Kidney epithelial cell (primary cell): ENCODE measurements around the gene SLC9A7. TPM values are rescaled to one million over a fixed set of nuclear protein-coding genes. Genes with fewer than 3 reads are reported as not detected.
"Not testable (repeated sequence)": the region's sequence is repeated elsewhere in the genome, so short reads cannot be mapped to it uniquely, and the experiment has no call there.

Source experiments
- DNase-seq: peaks from one replicate; pipeline ENCODE4 v3.0.0-alpha.2; 2010; ENCODE audit warnings: low read depth
- H3K27me3 ChIP-seq: 2 replicates; pipeline ENCODE4 v1.6.0; 2011; ENCODE audit warnings: low read length; ENCODE audit not compliant: control insufficient read depth, insufficient read depth
- H3K36me3 ChIP-seq: 2 replicates; pipeline ENCODE4 v1.5.1; 2011; ENCODE audit warnings: low read length; ENCODE audit not compliant: control insufficient read depth, insufficient read depth
- H3K4me3 ChIP-seq: 2 replicates; pipeline ENCODE4 v1.5.1; 2011; ENCODE audit warnings: low read depth, mild to moderate bottlenecking, control low read depth, low read length
- total RNA-seq: library from RNA; depleted of rRNA; stranded (reverse); fragments of >200 nt; gene quantifications from 2 replicates; pipeline ENCODE4 v1.2.3, GENCODE V29; 2015
- TF ChIP-seq, protein P1 (sequence below): IDR thresholded peaks from 2 replicates; pipeline ENCODE4 v1.5.1; 2011; ENCODE audit warnings: mild to moderate bottlenecking, moderate library complexity, low read length, control low read depth, inconsistent platforms; ENCODE audit not compliant: insufficient read depth, poor library complexity, severe bottlenecking

Gene SLC9A7
- total RNA-seq, 1 donor from 2014 or later, result 9.8 TPM

DNA sequence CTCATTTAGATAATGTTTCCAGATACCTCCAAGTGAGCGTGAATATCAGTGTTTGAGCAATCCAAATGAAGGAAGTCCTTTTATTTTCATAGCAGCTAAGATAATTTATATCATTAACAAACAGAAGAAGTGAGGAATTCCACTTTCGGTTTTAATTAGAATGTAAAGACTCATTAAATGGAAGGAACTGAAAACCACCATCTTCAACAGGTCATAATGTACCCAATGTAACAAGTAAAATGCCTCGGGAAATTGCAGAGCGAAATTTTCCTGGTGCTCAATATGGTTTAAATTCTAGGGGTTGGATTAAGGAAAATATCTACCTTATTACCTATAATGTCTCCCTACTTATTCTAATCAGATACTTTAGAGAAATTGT, 33.9 kb upstream of the SLC9A7 start:
- Histone ChIP-seq H3K36me3 (no peaks in the 10 kb centered on the region), H3K4me3 (no peak overlapping the region), H3K27me3 (no peaks in the 10 kb centered on the region)
- TF ChIP-seq, protein P1, sequence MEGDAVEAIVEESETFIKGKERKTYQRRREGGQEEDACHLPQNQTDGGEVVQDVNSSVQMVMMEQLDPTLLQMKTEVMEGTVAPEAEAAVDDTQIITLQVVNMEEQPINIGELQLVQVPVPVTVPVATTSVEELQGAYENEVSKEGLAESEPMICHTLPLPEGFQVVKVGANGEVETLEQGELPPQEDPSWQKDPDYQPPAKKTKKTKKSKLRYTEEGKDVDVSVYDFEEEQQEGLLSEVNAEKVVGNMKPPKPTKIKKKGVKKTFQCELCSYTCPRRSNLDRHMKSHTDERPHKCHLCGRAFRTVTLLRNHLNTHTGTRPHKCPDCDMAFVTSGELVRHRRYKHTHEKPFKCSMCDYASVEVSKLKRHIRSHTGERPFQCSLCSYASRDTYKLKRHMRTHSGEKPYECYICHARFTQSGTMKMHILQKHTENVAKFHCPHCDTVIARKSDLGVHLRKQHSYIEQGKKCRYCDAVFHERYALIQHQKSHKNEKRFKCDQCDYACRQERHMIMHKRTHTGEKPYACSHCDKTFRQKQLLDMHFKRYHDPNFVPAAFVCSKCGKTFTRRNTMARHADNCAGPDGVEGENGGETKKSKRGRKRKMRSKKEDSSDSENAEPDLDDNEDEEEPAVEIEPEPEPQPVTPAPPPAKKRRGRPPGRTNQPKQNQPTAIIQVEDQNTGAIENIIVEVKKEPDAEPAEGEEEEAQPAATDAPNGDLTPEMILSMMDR, result no peak
- no peak for DNase-seq

DNA sequence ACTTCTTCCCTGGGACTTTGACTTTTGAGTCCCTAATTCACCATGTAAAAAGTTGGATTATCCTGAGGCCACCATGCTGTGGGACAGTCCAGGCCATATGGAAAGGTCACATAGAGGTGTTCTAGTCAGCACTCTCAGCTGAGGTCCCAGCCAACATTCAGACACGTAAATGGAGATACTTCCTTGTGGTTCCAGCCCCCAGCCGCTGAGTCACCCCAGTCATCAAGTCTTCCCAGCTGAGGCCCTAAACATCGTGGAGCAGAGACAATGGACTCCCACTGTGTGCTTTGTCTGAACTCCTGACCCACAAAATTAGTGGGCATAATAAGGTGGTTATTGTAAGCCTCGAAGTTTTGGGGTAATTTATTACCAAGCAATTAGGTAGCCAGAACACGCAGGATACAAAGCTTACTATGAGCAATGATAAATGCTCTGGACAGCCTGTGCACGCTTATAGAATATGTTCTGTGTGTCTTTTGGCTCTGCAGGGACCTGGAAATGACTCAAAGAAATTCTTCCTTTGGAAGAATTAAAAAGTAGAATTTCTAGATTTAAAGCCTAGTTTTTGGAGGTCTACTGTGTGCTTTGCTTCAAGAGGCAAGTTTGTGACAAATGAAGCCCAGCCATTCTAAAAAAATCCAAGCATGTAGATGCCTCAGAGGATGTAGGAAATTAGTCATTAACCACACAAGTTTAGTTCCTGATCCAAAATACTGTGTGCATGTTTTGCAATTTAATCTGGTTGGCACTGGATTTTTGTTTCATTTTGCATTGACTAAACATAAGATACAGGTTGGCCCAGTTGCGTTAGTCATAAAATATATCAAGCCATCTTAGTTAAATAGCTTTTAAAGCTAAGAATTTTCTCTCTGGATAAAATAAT, 33.2 kb upstream of the SLC9A7 start:
- TF ChIP-seq, protein P1, result no peak
- Histone ChIP-seq H3K4me3 (no peak overlapping the region), H3K27me3 (no peaks in the 10 kb centered on the region), H3K36me3 (no peaks in the 10 kb centered on the region)
- peak; percentile 72 for DNase-seq

DNA sequence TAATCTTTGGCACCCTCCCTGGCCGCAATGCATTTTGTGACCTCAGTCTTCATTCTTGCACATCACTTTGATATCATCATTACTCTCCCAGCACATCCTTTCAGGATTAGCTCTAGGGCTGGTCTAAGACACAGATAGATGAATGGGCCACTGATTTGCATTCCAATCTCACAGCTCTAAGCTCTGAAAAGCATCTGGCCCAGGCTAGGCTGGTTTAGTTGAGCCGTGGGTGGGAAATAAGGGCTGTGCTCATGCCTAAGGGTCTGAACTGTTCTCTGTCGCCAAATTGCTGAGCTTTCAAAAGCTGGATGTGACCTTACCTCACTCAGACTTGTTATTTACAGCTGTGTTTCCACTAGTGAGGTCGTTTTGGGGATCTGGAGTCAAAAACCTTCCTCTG, 30.0 kb upstream of the SLC9A7 start:
- no peak for DNase-seq
- H3K4me3 ChIP-seq, result no peak overlapping the region

DNA sequence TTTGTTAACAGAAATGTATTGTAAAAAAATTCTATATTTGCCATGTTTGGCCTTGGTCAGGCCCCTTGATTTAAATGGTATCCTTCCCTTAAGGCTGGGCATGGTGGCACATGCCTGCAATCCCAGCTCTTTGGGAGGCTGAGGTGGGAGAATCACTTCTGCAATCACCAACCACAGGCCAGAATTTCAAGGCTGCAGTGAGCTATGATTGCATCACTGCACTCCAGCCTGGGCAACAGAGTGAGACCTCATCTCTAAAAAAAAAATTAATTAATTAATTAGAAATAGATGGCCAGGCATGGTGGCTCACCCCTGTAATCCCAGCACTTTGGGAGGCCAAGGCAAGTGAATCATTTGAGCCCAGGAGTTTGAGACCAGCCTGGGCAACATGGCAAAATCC, 25.5 kb upstream of the SLC9A7 start:
- H3K27me3 ChIP-seq, H3K4me3 ChIP-seq, DNase-seq, H3K36me3 ChIP-seq: not testable (repeated sequence)

More for the DNA sequence above, 30.0 kb upstream of the SLC9A7 start:
- TF ChIP-seq, protein P1, result no peak
- H3K27me3 ChIP-seq, result no peaks in the 10 kb centered on the region
- no peaks in the 10 kb centered on the region for H3K36me3 ChIP-seq

DNA sequence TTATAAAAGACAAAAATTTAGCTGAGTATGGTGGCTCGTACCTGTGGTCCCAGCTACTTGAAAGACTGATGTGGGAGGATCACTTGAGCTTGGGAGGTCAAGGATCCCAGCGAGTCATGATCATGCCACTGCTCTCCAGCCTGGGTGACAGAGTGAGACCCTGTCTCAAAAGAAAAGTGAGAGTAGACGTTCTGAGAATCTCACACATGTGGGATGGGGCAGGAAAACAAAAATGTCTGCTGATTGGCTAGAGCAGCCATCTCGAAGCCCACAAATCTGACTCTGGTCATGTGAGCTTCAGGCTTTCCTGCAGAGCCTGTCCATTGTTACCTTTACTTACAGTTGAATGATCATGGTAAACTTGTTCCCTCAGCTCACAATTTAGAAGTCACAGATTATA, 23.1 kb upstream of the SLC9A7 start:
- Histone ChIP-seq H3K27me3 (no peaks in the 10 kb centered on the region), H3K36me3 (no peaks in the 10 kb centered on the region), H3K4me3 (no peak overlapping the region)
- TF ChIP-seq, protein P1, result no peak
- DNase-seq, result no peak

DNA sequence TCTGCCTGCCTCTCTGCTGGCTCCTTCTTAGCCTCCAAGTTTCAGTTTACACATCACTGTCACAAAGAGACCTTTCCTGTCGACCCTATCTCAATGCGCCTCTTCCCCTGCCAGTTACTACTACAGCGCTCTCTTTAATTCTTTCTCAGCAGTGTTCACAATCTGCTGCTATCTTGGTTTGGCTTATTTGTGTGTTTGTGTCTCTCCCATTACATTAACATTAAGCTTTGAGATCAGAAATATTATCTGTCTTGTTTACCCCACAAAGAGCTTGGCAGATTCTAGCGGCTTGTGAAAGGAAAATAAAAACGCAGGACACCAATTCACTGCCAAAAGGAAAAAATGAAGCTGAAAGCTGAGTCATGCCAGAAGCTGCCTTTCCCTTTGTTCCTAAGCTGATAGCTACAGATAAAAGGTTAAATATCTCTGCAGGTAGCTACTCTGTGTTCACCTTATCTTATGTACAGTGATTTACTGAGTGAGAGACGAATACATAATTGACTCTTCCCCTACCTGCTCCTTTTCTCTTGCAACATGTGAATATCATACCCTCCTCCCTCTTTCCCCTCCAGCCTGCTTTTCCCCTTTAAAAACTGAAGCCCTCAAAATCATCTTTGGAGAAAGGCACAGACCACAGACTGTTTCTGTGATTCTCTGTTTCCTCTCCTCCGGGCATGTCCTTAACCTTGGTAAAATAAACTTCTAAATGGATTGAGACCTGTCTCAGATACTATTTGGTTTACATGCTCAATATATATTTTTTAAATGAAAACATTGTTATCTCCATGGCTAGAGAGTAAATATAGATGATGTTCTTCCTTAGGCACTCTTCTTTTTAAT, 19.3 kb upstream of the SLC9A7 start:
- H3K36me3 ChIP-seq, result no peaks in the 10 kb centered on the region
- H3K27me3 ChIP-seq, result no peaks in the 10 kb centered on the region
- DNase-seq, result no peak
- TF ChIP-seq, protein P1, result no peak
- H3K4me3 ChIP-seq, result no peak overlapping the region
